RCC 7860 (cell line): Measurements from ENCODE around the gene PXDN.
"Not testable (repeated sequence)": the region's sequence is repeated elsewhere in the genome, so short reads cannot be mapped to it uniquely, and the experiment has no call there.

ENCODE experiments used
- DNase-seq: peaks from one replicate; pipeline ENCODE4 v3.0.0-alpha.2; 2015; ENCODE audit warnings: low spot score
- FAIRE-seq: peaks from 2 replicates; lab custom pipeline; 2012; peaks lifted over from hg19 to GRCh38; lab: Jason Lieb, UNC

The PXDN gene

GRCh38 chr2:1743396-1744150 is 742 bp downstream of the PXDN start:
- DNase-seq = no peak

GRCh38 chr2:1742681-1743395 is 1.5 kb downstream of the PXDN start:
- DNase-seq (peak; percentile 37), FAIRE-seq (no peak)

More at GRCh38 chr2:1743396-1744150, 742 bp downstream of the PXDN start:
- FAIRE-seq = no peak

GRCh38 chr2:1742301-1742680 is 2.0 kb downstream of the PXDN start:
- no peak for FAIRE-seq
- DNase-seq = no peak

GRCh38 chr2:1741851-1742250 is 2.5 kb downstream of the PXDN start:
- no peak for DNase-seq
- no peak for FAIRE-seq

DNA sequence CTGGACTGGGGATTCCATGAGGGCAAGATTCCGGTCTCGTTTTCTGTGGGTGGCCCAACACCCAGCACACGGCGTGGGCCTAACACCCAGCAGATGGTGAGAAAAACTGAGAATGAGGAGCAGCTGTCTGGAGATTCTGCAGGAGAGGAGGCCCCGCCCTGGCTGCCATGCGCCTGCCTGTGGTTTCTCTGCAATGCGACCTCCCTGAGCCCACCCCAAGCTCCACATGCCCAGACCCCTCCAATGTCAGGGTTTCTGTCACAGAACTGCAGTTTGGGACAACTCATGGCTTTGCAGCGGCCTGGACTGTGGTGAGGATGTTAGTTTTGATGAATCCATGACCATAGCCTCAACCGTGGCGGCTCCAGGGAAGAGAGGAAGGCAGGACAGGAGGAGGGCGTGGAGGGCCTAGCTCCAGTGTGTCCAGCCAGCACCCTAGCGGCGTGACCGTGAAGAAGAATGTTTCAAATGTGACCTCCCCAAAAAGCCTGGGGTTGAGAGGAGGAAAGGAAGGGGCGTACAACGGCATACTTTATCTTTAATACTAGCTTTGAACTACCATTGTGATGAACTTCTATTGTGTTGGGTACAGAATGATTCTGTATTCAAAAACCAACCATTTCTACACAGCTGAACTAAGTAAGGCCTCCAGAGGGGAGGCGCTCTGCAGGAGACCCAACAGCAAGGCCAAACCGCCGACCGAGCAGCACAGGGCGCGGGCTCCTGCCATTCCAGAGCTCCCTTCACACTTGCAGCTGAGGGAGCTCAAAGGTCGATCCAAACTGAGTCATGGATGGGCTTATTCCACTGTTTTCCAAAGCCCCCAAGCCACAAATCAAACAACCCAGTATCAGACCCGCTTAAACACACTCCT is 3.4 kb downstream of the PXDN start:
- no peak for DNase-seq
- FAIRE-seq = no peak

DNA sequence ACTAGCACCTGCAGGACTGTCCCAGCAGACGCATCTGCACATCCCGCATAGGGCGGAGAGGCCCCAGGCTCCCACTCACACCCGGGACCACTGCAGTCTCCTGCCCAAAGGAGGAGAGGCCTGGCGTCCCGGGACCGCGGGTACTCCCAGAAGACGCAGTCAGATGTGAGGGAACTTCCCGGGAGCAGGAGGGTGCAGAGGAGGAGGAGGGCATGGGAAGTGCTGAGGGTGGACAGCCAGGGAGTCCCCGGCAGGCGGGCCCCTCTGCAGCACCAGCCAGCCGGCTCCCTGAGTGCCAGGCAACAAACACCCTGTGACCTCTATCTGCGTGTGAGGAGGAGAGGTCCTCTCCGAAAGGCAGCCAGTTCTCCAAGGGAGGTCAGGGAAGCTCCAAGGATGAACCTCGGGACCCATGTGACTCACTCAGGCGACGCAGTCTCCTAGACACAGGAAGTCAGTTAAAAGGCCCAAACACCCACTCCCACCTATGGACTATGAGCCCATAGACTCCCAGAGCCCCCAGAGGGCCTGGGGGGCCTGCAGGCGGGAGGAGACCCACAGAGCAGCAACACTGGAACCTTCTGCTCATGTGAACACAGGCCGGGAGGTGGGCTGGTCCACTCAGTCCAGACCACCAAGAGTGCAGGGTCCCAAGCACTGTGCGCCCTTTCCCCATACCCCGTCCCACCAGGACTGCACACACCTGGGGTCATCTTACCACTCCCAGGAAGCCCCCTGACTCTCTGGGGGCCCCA is 4.2 kb downstream of the PXDN start:
- FAIRE-seq (no peak), DNase-seq (no peak)

DNA sequence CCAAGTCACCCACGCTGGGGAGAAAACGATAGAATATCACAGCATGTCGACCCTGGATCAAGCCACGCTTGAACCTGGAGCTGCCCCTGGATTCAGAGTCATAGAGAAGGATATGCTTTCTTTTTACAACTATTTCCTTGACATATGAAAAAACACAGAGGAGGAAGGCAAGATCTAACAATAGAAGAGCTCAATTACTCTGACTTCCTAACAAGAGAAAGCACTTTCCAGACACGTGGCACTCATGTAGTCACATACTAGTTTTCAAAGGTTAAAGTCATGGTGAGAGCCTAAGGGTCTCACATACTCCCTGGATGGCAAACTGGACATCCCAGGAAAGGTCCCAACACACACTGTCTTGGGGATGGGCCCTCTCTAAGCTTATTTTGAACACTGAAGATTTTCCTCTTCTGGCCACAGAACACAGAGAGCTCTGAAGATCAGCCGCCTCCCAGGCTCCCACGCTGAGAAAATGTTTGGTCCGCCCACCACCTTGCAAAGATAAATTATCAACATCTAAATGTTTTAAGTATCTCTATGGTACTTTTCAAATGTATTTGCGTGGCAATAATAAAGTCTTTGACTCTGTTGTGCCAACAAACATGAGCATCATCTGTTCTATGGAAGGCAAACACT is 4.9 kb downstream of the PXDN start:
- no peak for FAIRE-seq

DNA sequence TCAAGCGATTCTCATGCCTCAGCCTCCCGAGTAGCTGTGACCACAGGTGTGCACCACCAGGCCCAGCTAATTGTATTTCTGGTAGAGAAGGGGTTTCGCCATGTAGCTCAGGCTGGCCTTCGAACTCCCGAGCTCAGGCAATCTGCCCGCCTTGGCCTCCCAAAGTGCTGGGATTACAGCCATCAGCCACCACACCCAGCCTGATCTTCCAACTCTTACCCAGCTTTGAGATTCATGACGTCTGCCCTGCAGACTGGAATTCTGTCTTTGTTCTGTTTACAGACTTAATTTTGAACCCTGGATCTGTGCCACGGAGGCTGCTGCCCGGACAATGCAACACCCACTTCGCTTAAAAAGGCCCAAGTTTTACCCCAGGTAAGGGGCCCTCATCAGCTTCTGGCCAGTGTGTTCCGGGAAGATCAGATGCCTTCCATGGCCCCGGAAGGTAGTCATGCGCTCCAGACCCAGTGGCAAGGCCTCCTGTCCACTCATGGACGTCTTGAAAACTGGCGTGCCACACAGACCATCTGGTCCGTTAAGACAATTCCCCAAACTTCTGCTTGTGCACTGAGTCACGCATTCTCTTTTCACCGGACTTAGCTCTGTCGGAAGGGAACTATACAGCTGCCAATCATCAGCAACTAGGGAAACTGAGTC is 5.5 kb downstream of the PXDN start:
- FAIRE-seq = no peak
- no peak for DNase-seq

More for the DNA sequence above, 4.9 kb downstream of the PXDN start:
- no peak for DNase-seq

GRCh38 chr2:1738163-1738562 is 6.2 kb downstream of the PXDN start:
- no peak for DNase-seq
- no peak for FAIRE-seq

- peak; percentile 44 for DNase-seq
These were observed 7.3 kb downstream of the PXDN start for GRCh38 chr2:1736997-1737480.

GRCh38 chr2:1736045-1736444 is 8.3 kb downstream of the PXDN start:
- FAIRE-seq (peak; percentile 25), DNase-seq (peak; percentile 68)

More at GRCh38 chr2:1736997-1737480, 7.3 kb downstream of the PXDN start:
- no peak for FAIRE-seq

DNA sequence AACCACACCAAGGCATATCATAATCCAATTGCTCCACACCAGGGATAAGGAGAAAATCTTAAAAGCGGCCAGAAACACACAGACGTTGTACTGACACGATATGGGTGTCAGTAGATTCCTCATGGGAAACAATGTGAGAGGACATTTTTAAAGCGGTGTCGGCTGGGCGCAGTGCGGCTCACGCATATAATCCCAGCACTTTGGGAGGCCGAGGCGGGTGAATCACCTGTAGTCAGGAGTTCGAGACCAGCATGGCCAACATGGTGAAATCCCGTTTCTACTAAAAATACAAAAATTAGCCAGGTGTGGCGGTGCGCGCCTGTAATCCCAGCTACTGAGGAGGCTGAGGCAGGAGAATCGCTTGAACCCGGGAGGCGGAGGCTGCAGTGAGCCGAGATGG is 11.0 kb downstream of the PXDN start:
- FAIRE-seq = not testable (repeated sequence)

DNA sequence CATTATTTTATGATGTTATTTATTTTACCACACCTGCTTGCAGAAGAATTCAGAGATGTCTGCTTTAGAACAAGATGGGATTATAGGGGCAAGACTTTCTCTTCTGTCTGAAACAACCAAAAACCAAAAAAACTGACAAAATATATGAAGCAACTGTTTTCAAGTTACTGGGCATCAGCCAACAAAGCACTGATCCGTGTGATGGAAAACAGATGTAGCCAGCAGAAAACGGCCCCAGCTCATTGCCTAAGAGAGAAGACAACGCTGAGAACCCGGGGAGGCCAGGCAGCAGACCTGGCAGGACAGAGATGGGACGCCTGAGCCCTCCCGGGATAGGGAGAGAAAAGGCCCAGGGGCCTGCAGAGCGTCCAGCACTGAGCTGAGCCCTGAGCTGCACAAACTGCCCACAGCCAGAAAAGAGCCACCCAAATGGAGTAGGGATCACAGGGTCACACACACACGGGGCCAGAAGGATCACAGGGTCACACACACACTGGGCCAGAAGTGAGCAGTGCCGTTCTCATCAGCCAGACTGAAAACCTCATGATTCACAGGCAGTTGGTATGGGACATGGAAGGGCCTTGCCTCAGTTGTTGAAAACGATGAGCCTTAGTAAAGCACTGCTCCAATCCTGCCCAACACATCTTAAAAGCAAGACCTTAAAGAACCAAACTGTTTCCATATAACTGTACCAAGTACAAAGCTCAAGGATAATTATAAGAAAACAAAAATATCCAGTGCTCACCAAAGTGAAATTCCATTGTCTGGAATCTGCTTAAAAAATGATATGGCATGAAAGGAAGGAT is 12.1 kb downstream of the PXDN start:
- DNase-seq = peak; percentile 18
- no peak for FAIRE-seq

More for the DNA sequence above, 11.0 kb downstream of the PXDN start:
- not testable (repeated sequence) for DNase-seq

GRCh38 chr2:1731447-1731962 is 12.8 kb downstream of the PXDN start:
- no peak for FAIRE-seq
- no peak for DNase-seq

- DNase-seq = peak; percentile 48
- peak; percentile 40 for FAIRE-seq
These were observed 14.0 kb downstream of the PXDN start for GRCh38 chr2:1730015-1730927.

DNA sequence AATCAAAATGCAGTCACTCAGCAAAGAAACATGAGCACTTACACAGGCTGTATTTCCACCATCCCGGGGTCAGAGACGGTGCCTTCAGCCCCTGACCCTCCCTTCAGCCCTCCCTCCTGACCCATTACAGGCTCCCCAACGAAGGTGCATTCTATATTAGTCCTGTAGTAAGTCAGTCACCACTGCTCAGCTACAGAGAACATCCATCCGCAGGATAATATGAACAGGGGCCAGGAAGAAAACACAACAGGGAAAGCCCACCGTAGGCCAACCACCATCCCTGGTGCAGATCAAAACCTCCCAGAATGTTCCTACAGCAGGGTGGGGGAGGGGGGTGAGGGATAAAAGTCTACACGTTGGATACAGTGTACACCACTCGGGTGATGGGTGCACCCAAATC is 15.1 kb downstream of the PXDN start:
- FAIRE-seq (no peak), DNase-seq (no peak)

DNA sequence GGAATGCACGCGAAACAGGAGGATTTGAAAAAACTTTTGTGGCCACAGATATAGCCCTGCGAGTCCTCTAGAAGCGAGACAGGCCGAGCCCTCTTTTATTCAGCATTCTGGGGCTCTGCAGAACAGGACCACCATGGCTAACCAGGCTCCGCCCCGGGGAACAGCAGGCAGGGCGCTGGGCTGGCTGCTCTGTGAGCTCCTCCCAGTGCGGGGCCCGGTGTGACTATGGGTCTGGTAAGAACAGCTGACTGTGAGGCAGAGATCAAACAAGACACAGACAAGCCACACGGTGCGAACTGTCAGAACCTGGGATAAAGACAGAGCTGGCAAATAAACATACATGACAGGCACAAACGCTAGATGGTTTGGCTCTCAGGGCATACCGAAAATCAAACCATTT is 15.5 kb downstream of the PXDN start:
- DNase-seq (no peak), FAIRE-seq (no peak)
